ENCODE results near the gene OR10S1. TPM values are rescaled to one million over a fixed set of nuclear protein-coding genes. Genes with fewer than 3 reads are reported as not detected.

The OR10S1 gene
- total RNA-seq, 4 donors from 2014 or later: not detected

- TF ChIP-seq EP300 (IDR thresholded peaks at IDR 0.05) (no peak), CTCF (IDR thresholded peaks at IDR 0.05) (no peak), POLR2A (IDR thresholded peaks at IDR 0.05; ENCODE audit: low read depth) (no peak), POLR2AphosphoS5 (IDR thresholded peaks at IDR 0.05) (no peak)
- no peak within 1 kb of the TSS for H3K4me3 ChIP-seq
- H3K4me1 ChIP-seq: no peaks in the 10 kb centered on the region
- H3K9me3 ChIP-seq: no peaks in the 10 kb centered on the region
- intact Hi-C loops (cut with DNase I): no loop called here
- 90% methylated on average over 3 of the region's 3 CpGs for WGBS
- no peaks in the 10 kb centered on the region for H3K27me3 ChIP-seq
- no peak for DNase-seq (ENCODE audit: extremely low spot score)
- H3K36me3 ChIP-seq: no peaks in the 10 kb centered on the region
- H3K27ac ChIP-seq (replicated peaks in 1 of 4): no peak within 1 kb of the TSS
Observed at GRCh38 chr11:123943738-123944137, 33.8 kb downstream of the OR10S1 start, which contains the start of gene OR6T1. TSS of gene OR6T1 (minus strand) at chr11:123943838. CDS start at chr11:123943838, 0 bp downstream.

DNA sequence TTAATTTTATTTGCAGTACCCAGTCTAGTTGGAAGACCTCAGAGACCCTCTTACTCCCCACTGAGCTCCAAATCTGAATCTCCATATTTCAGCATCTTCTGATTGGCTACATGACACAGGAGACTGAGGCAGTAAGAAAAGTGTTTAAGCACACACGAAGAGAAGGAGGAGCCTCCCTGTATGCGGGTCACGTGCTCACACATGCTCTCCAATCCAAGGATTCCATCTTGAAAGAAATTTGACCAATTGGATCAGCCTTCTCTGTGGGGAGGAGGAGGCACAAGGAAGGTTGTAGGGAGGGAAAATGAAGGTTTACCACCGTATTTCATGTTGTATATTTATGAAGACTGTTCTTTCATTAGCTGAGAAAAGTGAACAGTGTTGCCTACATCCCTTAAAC, 35.2 kb downstream of the OR10S1 start:
- no peaks in the 10 kb centered on the region for H3K36me3 ChIP-seq
- 84% methylated on average over 4 of the region's 4 CpGs for WGBS
- no peak for DNase-seq (ENCODE audit: extremely low spot score)
- no peaks in the 10 kb centered on the region for H3K4me1 ChIP-seq
- H3K4me3 ChIP-seq: no peak overlapping the region
- H3K9me3 ChIP-seq: no peaks in the 10 kb centered on the region
- intact Hi-C loops (cut with DNase I): no loop called here
- no peaks in the 10 kb centered on the region for H3K27me3 ChIP-seq
- TF ChIP-seq CTCF (IDR thresholded peaks at IDR 0.05) (no peak), POLR2A (IDR thresholded peaks at IDR 0.05; ENCODE audit: low read depth) (no peak), POLR2AphosphoS5 (IDR thresholded peaks at IDR 0.05) (no peak)
- no peak overlapping the region for H3K27ac ChIP-seq (replicated peaks in 1 of 4)

DNA sequence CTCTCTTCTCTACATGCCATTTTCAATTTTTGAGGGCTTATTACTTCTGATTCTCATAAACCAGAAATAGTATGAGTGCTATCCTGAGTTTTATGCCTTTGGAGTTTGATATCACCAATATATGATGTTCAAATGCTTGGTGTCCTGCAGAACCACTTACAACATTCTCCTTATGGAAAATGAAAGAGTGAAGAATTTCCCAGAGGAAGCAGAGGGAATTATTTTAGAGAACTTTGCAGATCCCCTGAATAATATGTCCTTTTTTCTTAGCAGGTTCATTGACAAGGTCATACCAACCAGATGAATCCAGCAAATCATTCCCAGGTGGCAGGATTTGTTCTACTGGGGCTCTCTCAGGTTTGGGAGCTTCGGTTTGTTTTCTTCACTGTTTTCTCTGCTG, 38.3 kb downstream of the OR10S1 start, which contains the start of gene OR4D5:
TSS of gene OR4D5 (plus strand) at position 301 of the 400 bp plus-strand sequence. CDS start at position 301, 0 bp downstream.
- intact Hi-C loops (cut with DNase I): no loop called here
- TF ChIP-seq CTCF (IDR thresholded peaks at IDR 0.05): no peak
- no peak for TF ChIP-seq EP300 (IDR thresholded peaks at IDR 0.05)
- no peak for TF ChIP-seq POLR2AphosphoS5 (IDR thresholded peaks at IDR 0.05)
- no peak for TF ChIP-seq POLR2A (IDR thresholded peaks at IDR 0.05; ENCODE audit: low read depth)
- no peak for DNase-seq (ENCODE audit: extremely low spot score)
- no peaks in the 10 kb centered on the region for H3K27me3 ChIP-seq
- no peaks in the 10 kb centered on the region for H3K36me3 ChIP-seq
- H3K4me3 ChIP-seq: no peak within 1 kb of the TSS
- H3K4me1 ChIP-seq: no peaks in the 10 kb centered on the region
- 76% methylated on average over 1 of the region's 1 CpG for WGBS
- H3K9me3 ChIP-seq: no peaks in the 10 kb centered on the region
- no peak within 1 kb of the TSS for H3K27ac ChIP-seq (replicated peaks in 1 of 4)

Other genes starting within 250 kb of the OR10S1 start
- 1 to 10 TPM; 4.4 to 8.6 (median 7.4) TPM for gene ZNF202, start 236.1 kb downstream of the OR10S1 start, total RNA-seq
- gene OR6X1, start 223.3 kb downstream of the OR10S1 start, total RNA-seq: not detected
- not detected for gene OR6M1, start 171.4 kb downstream of the OR10S1 start, total RNA-seq
- gene TMEM225, start 92.1 kb downstream of the OR10S1 start, total RNA-seq: not detected
- gene OR8D4, start 75.6 kb downstream of the OR10S1 start, total RNA-seq: not detected
- not detected for gene OR4D5, start 38.2 kb downstream of the OR10S1 start, total RNA-seq
- not detected for gene OR6T1, start 33.9 kb downstream of the OR10S1 start, total RNA-seq
- gene OR10G6, start 17.4 kb upstream of the OR10S1 start, total RNA-seq: not detected
- gene OR10G4, start 35.2 kb upstream of the OR10S1 start, total RNA-seq: not detected
- gene OR10G9, start 45.2 kb upstream of the OR10S1 start, total RNA-seq: not detected
- not detected for gene OR10G8, start 49.0 kb upstream of the OR10S1 start, total RNA-seq
- not detected for gene OR10G7, start 63.5 kb upstream of the OR10S1 start, total RNA-seq
- 10 to 100 TPM; 13.3 to 22.2 (median 15.0) TPM for gene VWA5A, start 137.7 kb upstream of the OR10S1 start, total RNA-seq
- gene OR10D3, start 205.6 kb upstream of the OR10S1 start, total RNA-seq: not detected

All from esophagus muscularis mucosa (tissue), 4 donors.